Upper lobe of left lung (tissue), 4 donors: ENCODE data around the gene SIAH1.

Experiments
- CTCF ChIP-seq, 6 experiments: fragments of 450-650 bp in 4 of 6; fragments of 200-600 bp in 2 of 6; sonication (generic) in 2 of 6; IDR thresholded peaks; one replicate each; pipeline ENCODE4 v1.5.1; 2016 to 2019; ENCODE audit warnings: antibody characterized with exemption in 6 of 6
- EP300 ChIP-seq, 4 donors: sonication (generic); formaldehyde crosslinking; IDR thresholded peaks; one replicate each; pipeline ENCODE4 v1.5.1; 2017; ENCODE audit warnings: antibody characterized with exemption in 4 of 4, control low read depth in 2 of 4
- POLR2A ChIP-seq, 4 donors: fragments of 450-650 bp; IDR thresholded peaks; one replicate each; pipeline ENCODE4 v1.5.1; 2016 to 2017; ENCODE audit warnings: antibody characterized with exemption in 4 of 4, mild to moderate bottlenecking in 2 of 4

- TF ChIP-seq POLR2A (IDR thresholded peaks at IDR 0.05): no peak
- TF ChIP-seq CTCF (IDR thresholded peaks at IDR 0.05): no peak
- TF ChIP-seq EP300 (IDR thresholded peaks at IDR 0.05): no peak
These were observed 6.9 kb downstream of the SIAH1 start for GRCh38 chr16:48378276-48378675.
